ENCODE data around the gene EMP2.

Gene EMP2

DNA sequence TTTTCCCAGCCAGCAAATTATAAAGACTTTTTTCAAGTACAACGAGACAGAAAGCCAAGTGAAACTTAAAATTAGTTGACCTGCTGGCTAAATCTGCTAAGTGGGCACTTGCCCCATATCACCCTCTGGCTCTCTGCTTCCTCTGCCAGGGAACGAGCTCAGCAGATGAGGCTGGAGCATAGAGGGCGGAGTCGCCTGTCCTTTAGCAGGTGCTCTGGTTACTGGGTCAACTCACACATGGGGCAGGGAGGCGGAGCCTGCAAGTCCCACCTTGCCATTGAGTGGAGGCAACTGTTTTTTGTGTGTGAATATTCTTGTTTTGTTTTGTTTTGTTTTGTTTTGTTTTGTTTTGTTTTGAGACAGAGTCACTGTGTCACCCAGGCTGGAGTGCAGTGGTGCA lies 62.5 kb downstream of the EMP2 start:
- H3K9ac ChIP-seq (ENCODE audit: low read length): no peak overlapping the region
- no peaks in the 10 kb centered on the region for H3K79me2 ChIP-seq (ENCODE audit: insufficient read depth, low read length)
- H3K9me2 ChIP-seq (ENCODE audit: low read depth, low read length): no peaks in the 10 kb centered on the region
- no peak overlapping the region for H3K4me2 ChIP-seq (ENCODE audit: low read length)
- no peaks in the 10 kb centered on the region for H3K4me1 ChIP-seq (ENCODE audit: insufficient read depth, low read length, severe bottlenecking)
- H3K36me3 ChIP-seq (ENCODE audit: insufficient read depth, low read length): no peaks in the 10 kb centered on the region; the same call in 1 of the 2 replicates
- no peaks in the 10 kb centered on the region for H3F3A ChIP-seq (ENCODE audit: insufficient read depth, low read length)
- no peak overlapping the region for H3K27ac ChIP-seq (ENCODE audit: low read depth, low read length, poor library complexity, severe bottlenecking)
- H2AFZ ChIP-seq (ENCODE audit: low read length): no peak overlapping the region
- TF ChIP-seq EZH2 (IDR thresholded peaks at IDR 0.05; ENCODE audit: borderline replicate concordance, low read length) (no peak), CTCF (IDR thresholded peaks at IDR 0.05; ENCODE audit: low read length) (no peak)
- H3K9me3 ChIP-seq (ENCODE audit: low read length): no peaks in the 10 kb centered on the region
- no peak overlapping the region for H3K4me3 ChIP-seq (ENCODE audit: low read depth, low read length, poor library complexity, severe bottlenecking)
- 0 out of 2 replicates have a peak, but pooled peaks cover 3% of the 10 kb centered on the region for H3K27me3 ChIP-seq (ENCODE audit: insufficient read depth, low read length)
- no peaks in the 10 kb centered on the region for H4K20me1 ChIP-seq (ENCODE audit: insufficient read depth, low read length)

- H3K9me2 ChIP-seq (ENCODE audit: low read depth, low read length): no peaks in the 10 kb centered on the region
These were observed 65.9 kb downstream of the EMP2 start for GRCh38 chr16:10514369-10515055.

DNA sequence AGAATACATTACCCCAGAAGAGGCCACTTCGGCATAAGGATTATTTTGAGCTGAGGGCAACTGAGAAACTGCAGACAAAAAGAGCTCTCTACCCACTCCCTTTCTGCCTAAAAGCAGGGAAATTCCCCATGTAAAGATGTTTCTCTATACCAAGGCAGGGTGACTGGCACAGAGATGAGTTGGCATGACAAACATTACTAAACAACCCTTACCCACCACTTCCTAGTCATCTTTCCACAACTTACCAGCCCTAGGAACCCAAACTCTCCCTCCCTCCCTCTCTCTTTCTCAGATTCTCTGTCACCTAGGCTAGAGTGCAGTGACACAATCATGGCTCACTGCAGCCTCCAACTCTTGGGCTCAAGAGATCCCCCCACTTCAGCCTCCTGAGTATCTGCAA lies 68.6 kb downstream of the EMP2 start:
- H3F3A ChIP-seq (ENCODE audit: insufficient read depth, low read length): no peaks in the 10 kb centered on the region
- no peaks in the 10 kb centered on the region for H3K79me2 ChIP-seq (ENCODE audit: insufficient read depth, low read length)
- H4K20me1 ChIP-seq (ENCODE audit: insufficient read depth, low read length): no peaks in the 10 kb centered on the region
- TF ChIP-seq EZH2 (IDR thresholded peaks at IDR 0.05; ENCODE audit: borderline replicate concordance, low read length) (no peak), CTCF (IDR thresholded peaks at IDR 0.05; ENCODE audit: low read length) (no peak)
- H3K27ac ChIP-seq (ENCODE audit: low read depth, low read length, poor library complexity, severe bottlenecking): no peak overlapping the region
- H3K9me2 ChIP-seq (ENCODE audit: low read depth, low read length): no peaks in the 10 kb centered on the region
- H3K27me3 ChIP-seq (ENCODE audit: insufficient read depth, low read length): no peaks in the 10 kb centered on the region
- H2AFZ ChIP-seq (ENCODE audit: low read length): no peak overlapping the region
- no peaks in the 10 kb centered on the region; the same call in 1 of the 2 replicates for H3K36me3 ChIP-seq (ENCODE audit: insufficient read depth, low read length)
- H3K4me1 ChIP-seq (ENCODE audit: insufficient read depth, low read length, severe bottlenecking): peaks cover 4% of the 10 kb centered on the region
- H3K4me3 ChIP-seq (ENCODE audit: low read depth, low read length, poor library complexity, severe bottlenecking): no peak overlapping the region
- no peaks in the 10 kb centered on the region for H3K9me3 ChIP-seq (ENCODE audit: low read length)
- no peak overlapping the region for H3K4me2 ChIP-seq (ENCODE audit: low read length)
- H3K9ac ChIP-seq (ENCODE audit: low read length): no peak overlapping the region

More at GRCh38 chr16:10514369-10515055, 65.9 kb downstream of the EMP2 start:
- H3K9ac ChIP-seq (ENCODE audit: low read length): no peak overlapping the region
- H3F3A ChIP-seq (ENCODE audit: insufficient read depth, low read length): no peaks in the 10 kb centered on the region
- H3K27me3 ChIP-seq (ENCODE audit: insufficient read depth, low read length): 0 out of 2 replicates have a peak, but pooled peaks cover 3% of the 10 kb centered on the region
- no peaks in the 10 kb centered on the region for H3K79me2 ChIP-seq (ENCODE audit: insufficient read depth, low read length)
- H3K4me1 ChIP-seq (ENCODE audit: insufficient read depth, low read length, severe bottlenecking): peaks cover 4% of the 10 kb centered on the region
- H4K20me1 ChIP-seq (ENCODE audit: insufficient read depth, low read length): no peaks in the 10 kb centered on the region
- no peak overlapping the region for H2AFZ ChIP-seq (ENCODE audit: low read length)
- H3K4me3 ChIP-seq (ENCODE audit: low read depth, low read length, poor library complexity, severe bottlenecking): no peak overlapping the region
- no peak overlapping the region for H3K4me2 ChIP-seq (ENCODE audit: low read length)
- H3K36me3 ChIP-seq (ENCODE audit: insufficient read depth, low read length): no peaks in the 10 kb centered on the region; the same call in 1 of the 2 replicates
- no peak overlapping the region for H3K27ac ChIP-seq (ENCODE audit: low read depth, low read length, poor library complexity, severe bottlenecking)
- no peaks in the 10 kb centered on the region for H3K9me3 ChIP-seq (ENCODE audit: low read length)
- TF ChIP-seq CTCF (IDR thresholded peaks at IDR 0.05; ENCODE audit: low read length): peak; percentile 77
- TF ChIP-seq EZH2 (IDR thresholded peaks at IDR 0.05; ENCODE audit: borderline replicate concordance, low read length): no peak

All from OCI-LY1 (cell line).